ENCODE results near the gene RBM23. TPM values are rescaled to one million over a fixed set of nuclear protein-coding genes. Genes with fewer than 3 reads are reported as not detected.

Gene RBM23
- total RNA-seq, 1 donor from 2014 or later = 86.4 TPM

GRCh38 chr14:22907429-22907828, 11.5 kb downstream of the RBM23 start:
- Mint-ChIP-seq H3K4me1 (ENCODE audit: low read depth) (peaks cover 7% of the 10 kb centered on the region), H3K4me3 (no peak overlapping the region), H3K36me3 (ENCODE audit: low read depth) (peaks cover 43% of the 10 kb centered on the region), H3K27me3 (ENCODE audit: insufficient read depth) (no peaks in the 10 kb centered on the region), H3K27ac (no peak overlapping the region), H3K9me3 (no peaks in the 10 kb centered on the region)
- no peak for DNase-seq (ENCODE audit: low spot score)
- intact Hi-C loops (cut with micrococcal nuclease) = no loop called here

- no peaks in the 10 kb centered on the region for H3K27me3 Mint-ChIP-seq (ENCODE audit: insufficient read depth)
- H3K27ac Mint-ChIP-seq = no peak overlapping the region
- no peak overlapping the region for H3K4me3 Mint-ChIP-seq
- intact Hi-C loops (cut with micrococcal nuclease) = no loop called here
- H3K36me3 Mint-ChIP-seq (ENCODE audit: low read depth) = peaks cover 50% of the 10 kb centered on the region
- no peaks in the 10 kb centered on the region for H3K9me3 Mint-ChIP-seq
- H3K4me1 Mint-ChIP-seq (ENCODE audit: low read depth) = peaks cover 10% of the 10 kb centered on the region
- DNase-seq (ENCODE audit: low spot score) = no peak
These were observed 12.9 kb downstream of the RBM23 start for GRCh38 chr14:22906073-22906472.

GRCh38 chr14:22905627-22906026, 13.3 kb downstream of the RBM23 start:
- H3K36me3 Mint-ChIP-seq (ENCODE audit: low read depth) = peaks cover 51% of the 10 kb centered on the region
- no peaks in the 10 kb centered on the region for H3K9me3 Mint-ChIP-seq
- H3K27me3 Mint-ChIP-seq (ENCODE audit: insufficient read depth) = no peaks in the 10 kb centered on the region
- H3K4me3 Mint-ChIP-seq = no peak overlapping the region
- no peak for DNase-seq (ENCODE audit: low spot score)
- no peak overlapping the region for H3K27ac Mint-ChIP-seq
- intact Hi-C loops (cut with micrococcal nuclease) = no loop called here
- H3K4me1 Mint-ChIP-seq (ENCODE audit: low read depth) = peaks cover 14% of the 10 kb centered on the region

- Mint-ChIP-seq H3K36me3 (ENCODE audit: low read depth) (peaks cover 46% of the 10 kb centered on the region), H3K9me3 (no peaks in the 10 kb centered on the region), H3K27me3 (ENCODE audit: insufficient read depth) (no peaks in the 10 kb centered on the region), H3K4me1 (ENCODE audit: low read depth) (peaks cover 14% of the 10 kb centered on the region), H3K4me3 (no peak overlapping the region), H3K27ac (no peak overlapping the region)
- intact Hi-C loops (cut with micrococcal nuclease) = no loop called here
- no peak for DNase-seq (ENCODE audit: low spot score)
These were observed 15.2 kb downstream of the RBM23 start for GRCh38 chr14:22903742-22904087.

- H3K27me3 Mint-ChIP-seq (ENCODE audit: insufficient read depth) = no peaks in the 10 kb centered on the region
- H3K4me3 Mint-ChIP-seq = no peak overlapping the region
- intact Hi-C loops (cut with micrococcal nuclease) = loop anchor here (2.0 kb wide), 1 partner anchor 15 kb away; no protein-coding TSS in a partner anchor
- H3K4me1 Mint-ChIP-seq (ENCODE audit: low read depth) = peaks cover 19% of the 10 kb centered on the region
- DNase-seq (ENCODE audit: low spot score) = no peak
- no peak overlapping the region for H3K27ac Mint-ChIP-seq
- H3K36me3 Mint-ChIP-seq (ENCODE audit: low read depth) = peaks cover 47% of the 10 kb centered on the region
- no peaks in the 10 kb centered on the region for H3K9me3 Mint-ChIP-seq
These were observed 17.1 kb downstream of the RBM23 start for GRCh38 chr14:22901799-22902198.

GRCh38 chr14:22900081-22900799, 18.7 kb downstream of the RBM23 start:
- peak overlapping the region; percentile 57 for H3K27ac Mint-ChIP-seq
- peaks cover 34% of the 10 kb centered on the region for H3K36me3 Mint-ChIP-seq (ENCODE audit: low read depth)
- H3K9me3 Mint-ChIP-seq = no peaks in the 10 kb centered on the region
- peaks cover 19% of the 10 kb centered on the region for H3K4me1 Mint-ChIP-seq (ENCODE audit: low read depth)
- intact Hi-C loops (cut with micrococcal nuclease) = loop anchor here (1.0 to 2.0 kb wide), 5 partner anchors 13 to 330 kb away; no protein-coding TSS in a partner anchor
- peak; percentile 30 for DNase-seq (ENCODE audit: low spot score)
- H3K27me3 Mint-ChIP-seq (ENCODE audit: insufficient read depth) = no peaks in the 10 kb centered on the region
- H3K4me3 Mint-ChIP-seq = no peak overlapping the region

GRCh38 chr14:22898302-22899090, 20.5 kb downstream of the RBM23 start:
- intact Hi-C loops (cut with micrococcal nuclease) = no loop called here
- Mint-ChIP-seq H3K4me3 (no peak overlapping the region), H3K4me1 (ENCODE audit: low read depth) (peaks cover 19% of the 10 kb centered on the region)

GRCh38 chr14:22897357-22897756, 21.6 kb downstream of the RBM23 start:
- Mint-ChIP-seq H3K36me3 (ENCODE audit: low read depth) (peaks cover 26% of the 10 kb centered on the region), H3K27me3 (ENCODE audit: insufficient read depth) (no peaks in the 10 kb centered on the region), H3K27ac (no peak overlapping the region), H3K9me3 (no peaks in the 10 kb centered on the region), H3K4me1 (ENCODE audit: low read depth) (peaks cover 19% of the 10 kb centered on the region), H3K4me3 (no peak overlapping the region)
- no peak for DNase-seq (ENCODE audit: low spot score)
- intact Hi-C loops (cut with micrococcal nuclease) = no loop called here

More at GRCh38 chr14:22898302-22899090, 20.5 kb downstream of the RBM23 start:
- Mint-ChIP-seq H3K27me3 (ENCODE audit: insufficient read depth) (no peaks in the 10 kb centered on the region), H3K36me3 (ENCODE audit: low read depth) (peaks cover 24% of the 10 kb centered on the region), H3K9me3 (no peaks in the 10 kb centered on the region), H3K27ac (no peak overlapping the region)
- DNase-seq (ENCODE audit: low spot score) = no peak

- intact Hi-C loops (cut with micrococcal nuclease) = no loop called here
- no peak for DNase-seq (ENCODE audit: low spot score)
- H3K4me3 Mint-ChIP-seq = no peak overlapping the region
- H3K27ac Mint-ChIP-seq = no peak overlapping the region
- H3K27me3 Mint-ChIP-seq (ENCODE audit: insufficient read depth) = no peaks in the 10 kb centered on the region
- no peaks in the 10 kb centered on the region for H3K9me3 Mint-ChIP-seq
- peaks cover 19% of the 10 kb centered on the region for H3K4me1 Mint-ChIP-seq (ENCODE audit: low read depth)
- H3K36me3 Mint-ChIP-seq (ENCODE audit: low read depth) = peaks cover 22% of the 10 kb centered on the region
These were observed 22.2 kb downstream of the RBM23 start for GRCh38 chr14:22896760-22897159.

- Mint-ChIP-seq H3K4me3 (no peak overlapping the region), H3K36me3 (ENCODE audit: low read depth) (peaks cover 19% of the 10 kb centered on the region), H3K27ac (no peak overlapping the region), H3K27me3 (ENCODE audit: insufficient read depth) (no peaks in the 10 kb centered on the region), H3K4me1 (ENCODE audit: low read depth) (peaks cover 18% of the 10 kb centered on the region), H3K9me3 (no peaks in the 10 kb centered on the region)
- intact Hi-C loops (cut with micrococcal nuclease) = no loop called here
- DNase-seq (ENCODE audit: low spot score) = no peak
These were observed 22.6 kb downstream of the RBM23 start for GRCh38 chr14:22896356-22896755.

GRCh38 chr14:22895402-22895801, 23.5 kb downstream of the RBM23 start:
- no peaks in the 10 kb centered on the region for H3K27me3 Mint-ChIP-seq (ENCODE audit: insufficient read depth)
- H3K4me3 Mint-ChIP-seq = no peak overlapping the region
- no peaks in the 10 kb centered on the region for H3K9me3 Mint-ChIP-seq
- no peak for DNase-seq (ENCODE audit: low spot score)
- peaks cover 10% of the 10 kb centered on the region for H3K4me1 Mint-ChIP-seq (ENCODE audit: low read depth)
- intact Hi-C loops (cut with micrococcal nuclease) = no loop called here
- no peak overlapping the region for H3K27ac Mint-ChIP-seq
- H3K36me3 Mint-ChIP-seq (ENCODE audit: low read depth) = peaks cover 13% of the 10 kb centered on the region

- intact Hi-C loops (cut with micrococcal nuclease) = no loop called here
- Mint-ChIP-seq H3K27ac (no peak overlapping the region), H3K9me3 (no peaks in the 10 kb centered on the region), H3K4me1 (ENCODE audit: low read depth) (peaks cover 15% of the 10 kb centered on the region), H3K4me3 (no peak overlapping the region), H3K27me3 (ENCODE audit: insufficient read depth) (no peaks in the 10 kb centered on the region), H3K36me3 (ENCODE audit: low read depth) (peaks cover 19% of the 10 kb centered on the region)
- no peak for DNase-seq (ENCODE audit: low spot score)
These were observed 25.2 kb downstream of the RBM23 start for GRCh38 chr14:22893706-22894105.

- Mint-ChIP-seq H3K27ac (peak overlapping the region; percentile 54), H3K9me3 (no peaks in the 10 kb centered on the region), H3K4me1 (ENCODE audit: low read depth) (peaks cover 19% of the 10 kb centered on the region), H3K27me3 (ENCODE audit: insufficient read depth) (no peaks in the 10 kb centered on the region), H3K4me3 (no peak overlapping the region), H3K36me3 (ENCODE audit: low read depth) (peaks cover 16% of the 10 kb centered on the region)
- intact Hi-C loops (cut with micrococcal nuclease) = no loop called here
- no peak for DNase-seq (ENCODE audit: low spot score)
These were observed 26.5 kb downstream of the RBM23 start for GRCh38 chr14:22892488-22892887.

Measured in activated T-helper 1 cell treated with anti-CD3 and anti-CD28 coated beads, Interleukin-12 subunit alpha, Interleukin-12 subunit beta, Interleukin-2, Interleukin-4 antibody, amounts not matched to agents 30 ng/mL and 10 ng/mL and 1 ng/mL, durations not matched to agents 14 hours and 24 hours and 36 hours (primary cell).